Activated CD8-positive, alpha-beta T cell treated with anti-CD3 and anti-CD28 coated beads for 36 hours (primary cell): ENCODE data around the gene BMI1. TPM values are rescaled to one million over a fixed set of nuclear protein-coding genes. Genes with fewer than 3 reads are reported as not detected.
"Not testable (repeated sequence)": the region's sequence is repeated elsewhere in the genome, so short reads cannot be mapped to it uniquely, and the experiment has no call there.

Experiments used
- ATAC-seq: fragments of 200-7000 bp; cut with Tn5 transposase; one replicate; pipeline ENCODE4 v1.10.0; 2021; ENCODE audit warnings: mild to moderate bottlenecking, moderate library complexity
- CTCF ChIA-PET: fragments of 350-600 bp; sonication (Branson Sonifier 250); formaldehyde crosslinking; loops from one replicate; lab custom pipeline; 2021; ENCODE audit warnings: antibody characterized with exemption; lab: Charles Lee
- POLR2A ChIA-PET: fragments of 350-600 bp; sonication (Branson Sonifier 250); formaldehyde crosslinking; loops from one replicate; lab custom pipeline; 2021; ENCODE audit warnings: antibody characterized with exemption; lab: Charles Lee
- DNase-seq: peaks from one replicate; pipeline ENCODE4 v3.0.0-alpha.2; 2020
- H3K27ac Mint-ChIP-seq: one replicate; pipeline ENCODE4 v1.8.0; 2021; ENCODE audit warnings: mild to moderate bottlenecking, mixed read lengths
- H3K27me3 Mint-ChIP-seq: one replicate; pipeline ENCODE4 v1.8.0; 2021; ENCODE audit warnings: mixed read lengths
- H3K36me3 Mint-ChIP-seq: one replicate; pipeline ENCODE4 v1.8.0; 2021; ENCODE audit warnings: low read depth, mixed read lengths
- H3K4me1 Mint-ChIP-seq: one replicate; pipeline ENCODE4 v1.8.0; 2021; ENCODE audit warnings: low read depth, mixed read lengths
- H3K4me3 Mint-ChIP-seq: one replicate; pipeline ENCODE4 v1.8.0; 2021; ENCODE audit warnings: mild to moderate bottlenecking, moderate library complexity, mixed read lengths
- H3K9me3 Mint-ChIP-seq: one replicate; pipeline ENCODE4 v1.8.0; 2021; ENCODE audit warnings: mixed read lengths
- intact Hi-C: fragments of 100-400 bp; cut with micrococcal nuclease; formaldehyde crosslinking; loops from one replicate; pipeline ENCODE4 v1.10.0; 2022
- total RNA-seq, 2 experiments: library from RNA; stranded (reverse); gene quantifications; one replicate each; pipeline ENCODE4 v1.2.3, GENCODE V29; 2021
- TF ChIP-seq, protein P1 (sequence below): fragments of 200-600 bp; IDR thresholded peaks from one replicate; pipeline ENCODE4 v1.8.0; 2022; ENCODE audit warnings: antibody characterized with exemption, mild to moderate bottlenecking

The BMI1 gene
- total RNA-seq, 2 experiments from 2014 or later: 38.7 to 41.4 TPM

DNA sequence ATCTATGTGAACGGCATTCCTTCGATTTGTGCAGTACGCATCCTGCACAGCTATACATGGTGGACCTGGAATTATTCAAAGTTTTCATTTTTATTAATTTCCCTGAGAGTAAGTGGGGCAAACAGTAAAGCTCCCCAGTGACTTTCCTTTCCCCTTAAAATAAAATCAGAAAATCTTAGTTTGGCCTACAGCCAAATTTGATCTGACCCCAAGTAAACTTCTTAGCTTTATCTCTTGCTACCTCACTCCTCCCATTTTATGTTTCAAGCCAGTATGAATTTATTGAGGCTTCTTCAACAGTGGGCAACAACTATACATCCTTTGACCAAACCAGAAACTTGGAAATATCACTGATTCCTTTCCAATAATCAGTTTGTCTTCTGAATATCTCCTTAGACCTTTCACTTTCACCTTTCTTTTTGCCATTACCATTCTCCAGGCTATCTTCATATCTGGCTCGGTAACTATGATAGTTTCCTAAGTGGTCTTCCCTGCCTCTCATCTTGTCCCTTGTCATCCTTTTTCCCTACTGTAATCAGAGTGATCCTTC, 35.5 kb downstream of the BMI1 start:
- ChIA-PET POLR2A (interaction anchor here (1.4 kb wide), 1 partner anchor 11 kb away, joined by 3 read pairs; the partner anchor contains the start of gene SPAG6), CTCF (no interaction called here)
- Mint-ChIP-seq H3K9me3 (no peaks in the 10 kb centered on the region), H3K27me3 (peaks cover 6% of the 10 kb centered on the region), H3K4me1 (no peaks in the 10 kb centered on the region), H3K36me3 (no peaks in the 10 kb centered on the region), H3K27ac (no peak overlapping the region), H3K4me3 (no peak overlapping the region)
- intact Hi-C loops: no loop called here
- ATAC-seq (no peak), DNase-seq (no peak)
- TF ChIP-seq, protein P1, sequence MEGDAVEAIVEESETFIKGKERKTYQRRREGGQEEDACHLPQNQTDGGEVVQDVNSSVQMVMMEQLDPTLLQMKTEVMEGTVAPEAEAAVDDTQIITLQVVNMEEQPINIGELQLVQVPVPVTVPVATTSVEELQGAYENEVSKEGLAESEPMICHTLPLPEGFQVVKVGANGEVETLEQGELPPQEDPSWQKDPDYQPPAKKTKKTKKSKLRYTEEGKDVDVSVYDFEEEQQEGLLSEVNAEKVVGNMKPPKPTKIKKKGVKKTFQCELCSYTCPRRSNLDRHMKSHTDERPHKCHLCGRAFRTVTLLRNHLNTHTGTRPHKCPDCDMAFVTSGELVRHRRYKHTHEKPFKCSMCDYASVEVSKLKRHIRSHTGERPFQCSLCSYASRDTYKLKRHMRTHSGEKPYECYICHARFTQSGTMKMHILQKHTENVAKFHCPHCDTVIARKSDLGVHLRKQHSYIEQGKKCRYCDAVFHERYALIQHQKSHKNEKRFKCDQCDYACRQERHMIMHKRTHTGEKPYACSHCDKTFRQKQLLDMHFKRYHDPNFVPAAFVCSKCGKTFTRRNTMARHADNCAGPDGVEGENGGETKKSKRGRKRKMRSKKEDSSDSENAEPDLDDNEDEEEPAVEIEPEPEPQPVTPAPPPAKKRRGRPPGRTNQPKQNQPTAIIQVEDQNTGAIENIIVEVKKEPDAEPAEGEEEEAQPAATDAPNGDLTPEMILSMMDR: no peak

DNA sequence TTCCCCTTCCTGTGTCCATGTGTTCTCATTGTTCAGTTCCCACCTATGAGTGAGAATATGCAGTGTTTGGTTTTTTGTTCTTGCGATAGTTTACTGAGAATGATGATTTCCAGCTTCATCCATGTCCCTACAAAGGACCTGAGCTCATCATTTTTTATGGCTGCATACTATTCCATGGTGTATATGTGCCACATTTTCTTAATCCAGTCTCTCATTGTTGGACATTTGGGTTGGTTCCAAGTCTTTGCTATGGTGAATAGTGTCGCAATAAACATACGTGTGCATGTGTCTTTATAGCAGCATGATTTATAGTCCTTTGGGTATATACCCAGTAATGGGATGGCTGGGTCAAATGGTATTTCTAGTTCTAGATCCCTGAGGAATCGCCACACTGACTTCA, 36.9 kb downstream of the BMI1 start:
- H3K4me1 Mint-ChIP-seq, CTCF ChIA-PET, H3K9me3 Mint-ChIP-seq, intact Hi-C loops, H3K4me3 Mint-ChIP-seq, DNase-seq, H3K27me3 Mint-ChIP-seq, ATAC-seq, H3K27ac Mint-ChIP-seq, H3K36me3 Mint-ChIP-seq, POLR2A ChIA-PET: not testable (repeated sequence)

DNA sequence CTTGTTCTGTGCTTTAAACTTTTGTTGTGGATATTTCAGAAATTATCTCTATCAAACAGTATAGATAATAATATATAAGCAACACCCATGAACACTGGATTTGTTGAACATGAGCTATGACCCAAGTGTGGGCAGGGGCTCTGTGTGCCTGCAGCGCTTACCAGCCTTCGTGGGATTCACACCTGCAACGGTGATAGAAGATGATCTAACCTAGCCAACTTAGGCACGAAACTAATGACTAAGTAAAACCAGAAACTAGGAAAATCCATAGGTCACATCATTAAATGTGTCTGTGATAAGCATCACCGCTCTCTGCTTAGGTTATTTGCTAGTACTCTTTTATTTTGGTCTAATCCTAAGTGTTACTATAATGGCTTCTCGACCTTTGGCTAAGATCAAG, 42.4 kb downstream of the BMI1 start:
- ATAC-seq: peak; percentile 78
- peaks cover 27% of the 10 kb centered on the region for H3K4me1 Mint-ChIP-seq
- TF ChIP-seq, protein P1: no peak
- ChIA-PET CTCF (interaction anchor here (0.6 kb wide), 1 partner anchor 104 kb away, joined by 3 read pairs; no protein-coding TSS in a partner anchor), POLR2A (no interaction called here)
- intact Hi-C loops: loop anchor here (10.0 kb wide), 1 partner anchor 71 kb away; no protein-coding TSS in a partner anchor
- no peak overlapping the region for H3K4me3 Mint-ChIP-seq
- peaks cover 6% of the 10 kb centered on the region for H3K27me3 Mint-ChIP-seq
- H3K27ac Mint-ChIP-seq: no peak overlapping the region
- H3K36me3 Mint-ChIP-seq: no peaks in the 10 kb centered on the region
- H3K9me3 Mint-ChIP-seq: no peaks in the 10 kb centered on the region
- DNase-seq: peak; percentile 69

DNA sequence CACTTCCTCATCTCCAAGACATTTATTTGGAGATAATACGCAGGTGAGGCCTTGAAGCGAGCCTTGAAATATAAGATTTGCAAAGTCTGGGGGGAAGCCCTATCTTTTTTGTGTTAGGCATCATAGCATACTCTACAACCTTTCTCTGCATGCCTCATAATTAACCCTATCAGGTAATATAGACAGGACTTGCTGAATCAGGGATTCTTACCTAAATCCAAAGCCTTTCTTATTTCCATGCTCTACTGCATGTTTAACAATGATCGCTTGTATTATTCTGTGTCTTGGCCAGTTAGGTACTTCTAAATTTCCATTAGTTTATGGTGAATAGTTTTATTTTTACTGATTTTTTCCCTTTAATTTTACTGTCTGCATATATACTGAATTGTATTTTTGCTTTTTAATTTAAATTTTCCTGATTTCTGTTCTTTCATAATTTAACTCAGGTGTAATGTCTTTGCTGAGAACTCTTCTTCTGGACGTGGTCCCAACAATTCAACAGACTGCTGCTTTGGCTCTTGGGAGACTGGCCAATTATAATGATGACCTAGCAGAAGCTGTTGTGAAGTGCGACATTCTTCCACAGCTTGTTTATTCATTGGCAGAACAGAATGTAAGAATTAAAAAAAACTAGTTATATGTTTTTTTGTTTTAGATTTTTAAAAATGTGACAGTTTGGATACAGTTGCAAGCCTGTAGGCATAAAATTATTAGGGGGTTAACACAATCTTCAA, 43.7 kb downstream of the BMI1 start:
- DNase-seq (no peak), ATAC-seq (no peak)
- CTCF ChIA-PET: no interaction called here
- H3K27ac Mint-ChIP-seq: no peak overlapping the region
- TF ChIP-seq, protein P1: no peak
- intact Hi-C loops: loop anchor here (10.0 kb wide), 1 partner anchor 70 kb away; no protein-coding TSS in a partner anchor
- H3K27me3 Mint-ChIP-seq: peaks cover 6% of the 10 kb centered on the region
- no peaks in the 10 kb centered on the region for H3K36me3 Mint-ChIP-seq
- H3K4me3 Mint-ChIP-seq: no peak overlapping the region
- H3K4me1 Mint-ChIP-seq: peaks cover 37% of the 10 kb centered on the region
- no peaks in the 10 kb centered on the region for H3K9me3 Mint-ChIP-seq
- POLR2A ChIA-PET: no interaction called here

DNA sequence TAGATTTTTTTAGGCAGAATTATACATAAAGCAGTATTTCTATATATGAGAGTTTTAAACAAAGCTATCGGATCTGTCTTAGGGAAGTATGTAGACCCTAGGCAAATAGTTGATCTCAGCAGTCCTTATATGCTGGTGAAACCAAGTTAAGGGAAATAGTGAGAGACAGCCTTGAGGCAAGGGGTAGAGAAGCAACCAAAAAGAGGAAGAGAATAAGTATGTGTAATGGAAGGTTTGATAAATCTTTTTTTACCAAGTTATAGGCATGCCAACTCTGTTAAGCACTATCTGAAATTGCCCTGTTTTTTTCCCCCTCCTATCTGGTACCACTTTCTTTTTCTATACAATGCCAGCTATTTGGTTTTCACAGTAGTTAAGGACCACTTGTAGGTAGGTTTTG, 44.3 kb downstream of the BMI1 start:
- H3K27ac Mint-ChIP-seq: no peak overlapping the region
- intact Hi-C loops: loop anchor here (10.0 kb wide), 1 partner anchor 70 kb away; no protein-coding TSS in a partner anchor
- ATAC-seq: peak; percentile 37
- DNase-seq: no peak
- no peak overlapping the region for H3K4me3 Mint-ChIP-seq
- no peaks in the 10 kb centered on the region for H3K9me3 Mint-ChIP-seq
- TF ChIP-seq, protein P1: no peak
- H3K36me3 Mint-ChIP-seq: no peaks in the 10 kb centered on the region
- ChIA-PET POLR2A (interaction anchor here (0.6 kb wide), 1 partner anchor 37 kb away, joined by 4 read pairs; no protein-coding TSS in a partner anchor), CTCF (no interaction called here)
- peaks cover 4% of the 10 kb centered on the region for H3K27me3 Mint-ChIP-seq
- peaks cover 41% of the 10 kb centered on the region for H3K4me1 Mint-ChIP-seq
